Astrocyte (in vitro differentiated cells and primary cell): Measurements from ENCODE around the gene VASN. TPM values are rescaled to one million over a fixed set of nuclear protein-coding genes. Genes with fewer than 3 reads are reported as not detected.

ENCODE experiments used
- DNase-seq: peaks from one replicate; pipeline ENCODE4 v3.0.0-alpha.2; 2010; ENCODE audit warnings: low read depth
- FAIRE-seq: peaks from 2 replicates; lab custom pipeline; 2011; peaks lifted over from hg19 to GRCh38; lab: Jason Lieb, UNC
- H2AFZ ChIP-seq: 2 replicates; pipeline ENCODE4 v1.6.0; 2012; ENCODE audit warnings: low read depth, low read length, inconsistent platforms
- H3K27ac ChIP-seq: 2 replicates; pipeline ENCODE4 v1.5.1; 2011; ENCODE audit warnings: low read depth, low read length, inconsistent platforms
- H3K27me3 ChIP-seq: 2 replicates; pipeline ENCODE4 v1.6.0; 2011; ENCODE audit warnings: low read length, inconsistent platforms; ENCODE audit not compliant: insufficient read depth
- H3K36me3 ChIP-seq: 2 replicates; pipeline ENCODE4 v1.5.1; 2011; ENCODE audit warnings: low read length, inconsistent platforms; ENCODE audit not compliant: insufficient read depth
- H3K4me1 ChIP-seq: 2 replicates; pipeline ENCODE4 v1.5.1; 2011; ENCODE audit warnings: low read length, inconsistent platforms; ENCODE audit not compliant: insufficient read depth
- H3K4me2 ChIP-seq: 2 replicates; pipeline ENCODE4 v1.6.0; 2012; ENCODE audit warnings: low read length, inconsistent platforms
- H3K4me3 ChIP-seq: 2 replicates; pipeline ENCODE4 v1.5.1; 2011; ENCODE audit warnings: low read depth, mild to moderate bottlenecking, low read length, inconsistent platforms; ENCODE audit not compliant: insufficient read depth
- H3K79me2 ChIP-seq: 2 replicates; pipeline ENCODE4 v1.6.0; 2012; ENCODE audit warnings: mild to moderate bottlenecking, low read length, inconsistent platforms; ENCODE audit not compliant: insufficient read depth
- H3K9ac ChIP-seq: 2 replicates; pipeline ENCODE4 v1.6.0; 2012; ENCODE audit warnings: mild to moderate bottlenecking, low read length, inconsistent platforms
- H3K9me3 ChIP-seq: 2 replicates; pipeline ENCODE4 v1.5.1; 2012; ENCODE audit warnings: low read depth, mild to moderate bottlenecking, low read length, inconsistent platforms; ENCODE audit not compliant: insufficient read depth
- H4K20me1 ChIP-seq: 2 replicates; pipeline ENCODE4 v1.6.0; 2012; ENCODE audit warnings: low read length, inconsistent platforms; ENCODE audit not compliant: insufficient read depth
- H3K27ac Mint-ChIP-seq: one replicate; pipeline ENCODE4 v1.8.0; 2021; ENCODE audit warnings: mild to moderate bottlenecking, mixed read lengths; ENCODE audit not compliant: unreplicated experiment
- H3K27me3 Mint-ChIP-seq: one replicate; pipeline ENCODE4 v1.8.0; 2021; ENCODE audit warnings: low read depth, mixed read lengths; ENCODE audit not compliant: unreplicated experiment
- H3K36me3 Mint-ChIP-seq: one replicate; pipeline ENCODE4 v1.8.0; 2021; ENCODE audit warnings: low read depth, mixed read lengths; ENCODE audit not compliant: unreplicated experiment
- H3K4me1 Mint-ChIP-seq: one replicate; pipeline ENCODE4 v1.8.0; 2021; ENCODE audit warnings: low read depth, mixed read lengths; ENCODE audit not compliant: unreplicated experiment
- H3K4me3 Mint-ChIP-seq: one replicate; pipeline ENCODE4 v1.8.0; 2021; ENCODE audit warnings: mild to moderate bottlenecking, moderate library complexity, mixed read lengths; ENCODE audit not compliant: unreplicated experiment
- H3K9me3 Mint-ChIP-seq: one replicate; pipeline ENCODE4 v1.8.0; 2021; ENCODE audit warnings: mild to moderate bottlenecking, mixed read lengths; ENCODE audit not compliant: unreplicated experiment
- CTCF ChIP-seq: IDR thresholded peaks from 2 replicates; pipeline ENCODE4 v1.5.1; 2011; ENCODE audit warnings: low read depth, mild to moderate bottlenecking, inconsistent platforms, low read length, moderate library complexity; ENCODE audit not compliant: insufficient read depth
- EZH2 ChIP-seq: IDR thresholded peaks from 2 replicates; pipeline ENCODE4 v1.6.1; 2012; ENCODE audit warnings: mild to moderate bottlenecking, low read length, inconsistent platforms; ENCODE audit not compliant: insufficient read depth
- total RNA-seq: library from RNA; stranded (reverse); gene quantifications from 2 replicates; pipeline ENCODE4 v1.2.1, GENCODE V29; 2021

Gene VASN
- total RNA-seq, 1 donor from 2014 or later = 32.0 TPM

GRCh38 chr16:4412159-4412558 is 40.5 kb downstream of the VASN start:
- peaks cover 36% of the 10 kb centered on the region for H3K4me1 ChIP-seq
- Mint-ChIP-seq H3K9me3 (no peaks in the 10 kb centered on the region), H3K4me1 (peaks cover 4% of the 10 kb centered on the region), H3K27ac (no peak overlapping the region), H3K4me3 (no peak overlapping the region), H3K27me3 (no peaks in the 10 kb centered on the region), H3K36me3 (peaks cover 8% of the 10 kb centered on the region)
- H3K27ac ChIP-seq = no peak overlapping the region
- FAIRE-seq = no peak
- H2AFZ ChIP-seq = no peak overlapping the region
- peaks cover 70% of the 10 kb centered on the region for H4K20me1 ChIP-seq
- no peaks in the 10 kb centered on the region for H3K27me3 ChIP-seq
- TF ChIP-seq CTCF = no peak
- peaks cover 32% of the 10 kb centered on the region for H3K79me2 ChIP-seq
- H3K36me3 ChIP-seq = no peaks in the 10 kb centered on the region
- DNase-seq = no peak
- no peak overlapping the region for H3K4me2 ChIP-seq
- H3K9ac ChIP-seq = no peak overlapping the region
- no peak overlapping the region for H3K4me3 ChIP-seq
- H3K9me3 ChIP-seq = no peaks in the 10 kb centered on the region

GRCh38 chr16:4412854-4413253 is 41.2 kb downstream of the VASN start:
- H3K9me3 Mint-ChIP-seq = no peaks in the 10 kb centered on the region

More at GRCh38 chr16:4412854-4413253, 41.2 kb downstream of the VASN start:
- DNase-seq (no peak), FAIRE-seq (no peak)
- Histone ChIP-seq H3K4me1 (peaks cover 32% of the 10 kb centered on the region), H3K4me2 (no peak overlapping the region), H3K79me2 (peaks cover 32% of the 10 kb centered on the region), H2AFZ (no peak overlapping the region), H3K27ac (no peak overlapping the region), H3K27me3 (no peaks in the 10 kb centered on the region), H3K36me3 (no peaks in the 10 kb centered on the region), H3K9me3 (no peaks in the 10 kb centered on the region), H4K20me1 (peaks cover 70% of the 10 kb centered on the region), H3K4me3 (no peak overlapping the region), H3K9ac (no peak overlapping the region)
- H3K4me3 Mint-ChIP-seq = no peak overlapping the region
- TF ChIP-seq CTCF (no peak), EZH2 (no peak)
- peaks cover 4% of the 10 kb centered on the region for H3K4me1 Mint-ChIP-seq
- no peaks in the 10 kb centered on the region for H3K27me3 Mint-ChIP-seq
- no peak overlapping the region for H3K27ac Mint-ChIP-seq
- peaks cover 8% of the 10 kb centered on the region for H3K36me3 Mint-ChIP-seq
